DOHH2 (cell line): ENCODE measurements around the gene LRRN3.

Experiments used
- CTCF ChIP-seq: fragments of 200-600 bp; sonication (generic); IDR thresholded peaks from one replicate; pipeline ENCODE4 v1.5.1; 2014; ENCODE audit warnings: antibody characterized with exemption, mild to moderate bottlenecking, low read depth, low read length; ENCODE audit not compliant: poor library complexity, severe bottlenecking
- EZH2phosphoT487 ChIP-seq: fragments of 200-600 bp; sonication (generic); IDR thresholded peaks from 2 replicates; pipeline ENCODE4 v1.6.1; 2017; ENCODE audit warnings: borderline replicate concordance, mild to moderate bottlenecking, antibody characterized with exemption, low read length, moderate library complexity, mixed read lengths

GRCh38 chr7:111172564-111173257 is 81.8 kb downstream of the LRRN3 start:
- no peak for TF ChIP-seq CTCF
- no peak for TF ChIP-seq EZH2phosphoT487
